A549 (cell line): ENCODE measurements around the gene DUSP1. TPM values are rescaled to one million over a fixed set of nuclear protein-coding genes. Genes with fewer than 3 reads are reported as not detected.

ENCODE experiments used
- ATAC-seq, 2 experiments: fragments of 200-7000 bp in 1 of 2; fragments of >200 bp in 1 of 2; cut with Nextera tagmentation in 1 of 2; cut with Tn5 transposase in 1 of 2; 3 replicates each; pipeline versions ENCODE4 v1.8.0 to v1.9.1; 2018 to 2020; ENCODE audit warnings: mild to moderate bottlenecking in 1 of 2, moderate library complexity in 1 of 2
- CTCF ChIA-PET: fragments of 300-600 bp; sonication (Branson Sonifier 250); formaldehyde crosslinking; extraction: SDS; loops from one replicate; lab custom pipeline; 2021; ENCODE audit warnings: antibody characterized with exemption, inconsistent platforms; lab: Yijun Ruan, JAX
- POLR2A ChIA-PET: fragments of 350-600 bp; formaldehyde crosslinking; extraction: SDS; loops from one replicate; lab custom pipeline; 2021; ENCODE audit warnings: antibody characterized with exemption, inconsistent platforms; lab: Yijun Ruan, JAX
- DNase-seq, 2 experiments: peaks; one replicate each; pipeline versions ENCODE4 v3.0.0 to v3.0.0-alpha.2; 2011 to 2016; ENCODE audit warnings: low read depth in 1 of 2, low spot score in 1 of 2
- FAIRE-seq: peaks from 2 replicates; lab custom pipeline; 2011; peaks lifted over from hg19 to GRCh38; lab: Jason Lieb, UNC
- H3K27ac ChIP-seq, 2 experiments: fragments of >200 bp; sonication (Bioruptor Twin); formaldehyde crosslinking; 3 replicates each; pipeline ENCODE4 v1.5.1; 2016 to 2017
- H3K4me1 ChIP-seq: fragments of >200 bp; sonication (Bioruptor Twin); formaldehyde crosslinking; 3 replicates; pipeline ENCODE4 v1.6.1; 2016
- H3K4me2 ChIP-seq: fragments of >200 bp; sonication (Bioruptor Twin); formaldehyde crosslinking; 3 replicates; pipeline ENCODE4 v1.6.1; 2016
- H3K4me3 ChIP-seq: fragments of >200 bp; sonication (Bioruptor Twin); formaldehyde crosslinking; 3 replicates; pipeline ENCODE4 v1.5.1; 2016
- H3K9me3 ChIP-seq: fragments of >200 bp; sonication (Bioruptor Twin); formaldehyde crosslinking; 3 replicates; pipeline ENCODE4 v1.6.1; 2016
- CHD2 ChIP-seq: fragments of 150-350 bp; IDR thresholded peaks from 2 replicates; pipeline ENCODE4 v1.6.1; 2014; ENCODE audit warnings: low read length; ENCODE audit not compliant: partially characterized antibody
- EP300 ChIP-seq, 2 experiments: fragments of >200 bp; sonication (Bioruptor Twin); formaldehyde crosslinking; IDR thresholded peaks; 2 replicates in 1 of 2; 3 replicates in 1 of 2; pipeline ENCODE4 v1.6.1; 2016 to 2017
- FOSB ChIP-seq: fragments of 250-450 bp; sonication (Bioruptor Pico); IDR thresholded peaks from 2 replicates; pipeline ENCODE4 v1.5.0; 2020; ENCODE audit warnings: mild to moderate bottlenecking, moderate library complexity
- FOSL2 ChIP-seq, 2 experiments: fragments of 450-650 bp in 1 of 2; fragments of >200 bp in 1 of 2; sonication (Bioruptor Twin) in 1 of 2; formaldehyde crosslinking; IDR thresholded peaks; 2 replicates each; pipeline versions ENCODE4 v1.5.0 to v1.6.1; 2016 to 2020; ENCODE audit warnings: mild to moderate bottlenecking in 1 of 2, moderate library complexity in 1 of 2
- GATA3 ChIP-seq: IDR thresholded peaks from 2 replicates; pipeline ENCODE4 v1.6.1; 2012; ENCODE audit warnings: borderline replicate concordance
- HEYL ChIP-seq: fragments of 250-450 bp; sonication (Bioruptor Pico); IDR thresholded peaks from 2 replicates; pipeline ENCODE4 v1.8.0; 2021; ENCODE audit warnings: mild to moderate bottlenecking, moderate library complexity
- HOXB13 ChIP-seq: fragments of 250-450 bp; sonication (Bioruptor Pico); IDR thresholded peaks from 2 replicates; pipeline ENCODE4 v1.5.0; 2020; ENCODE audit warnings: low read depth, mild to moderate bottlenecking, moderate library complexity
- HOXB5 ChIP-seq: fragments of 250-450 bp; sonication (Bioruptor Pico); IDR thresholded peaks from 2 replicates; pipeline ENCODE4 v1.5.0; 2020; ENCODE audit warnings: mild to moderate bottlenecking, moderate library complexity
- JUN ChIP-seq, 2 experiments: fragments of >200 bp; sonication (Bioruptor Twin); formaldehyde crosslinking; IDR thresholded peaks; 2 replicates in 1 of 2; 3 replicates in 1 of 2; pipeline ENCODE4 v1.6.1; 2016 to 2017
- JUNB ChIP-seq: fragments of >200 bp; sonication (Bioruptor Twin); formaldehyde crosslinking; IDR thresholded peaks from 2 replicates; pipeline ENCODE4 v1.6.1; 2016
- KDM5A ChIP-seq: fragments of 200-600 bp; sonication (generic); IDR thresholded peaks from 2 replicates; pipeline ENCODE4 v1.6.1; 2016; ENCODE audit warnings: antibody characterized with exemption, mild to moderate bottlenecking
- MAFK ChIP-seq: fragments of 450-650 bp; IDR thresholded peaks from 2 replicates; pipeline ENCODE4 v1.6.1; 2014; ENCODE audit not compliant: partially characterized antibody
- NPAS2 ChIP-seq: fragments of 250-450 bp; sonication (Bioruptor Pico); IDR thresholded peaks from 2 replicates; pipeline ENCODE4 v1.8.0; 2022; ENCODE audit warnings: mild to moderate bottlenecking, moderate library complexity, borderline replicate concordance
- RAD21 ChIP-seq, 2 experiments: fragments of >200 bp in 1 of 2; sonication (Bioruptor Twin) in 1 of 2; formaldehyde crosslinking in 1 of 2; IDR thresholded peaks in 1 of 2; conservative IDR thresholded peaks in 1 of 2; 2 replicates in 1 of 2; 3 replicates in 1 of 2; pipeline ENCODE4 v1.6.1; 2012 to 2018; ENCODE audit warnings: inconsistent platforms in 1 of 2
- RFX5 ChIP-seq: fragments of 450-650 bp; IDR thresholded peaks from 2 replicates; pipeline ENCODE4 v1.7.1; 2014; ENCODE audit warnings: antibody characterized with exemption, mild to moderate bottlenecking, moderate library complexity
- RNF2 ChIP-seq: fragments of 200-600 bp; sonication (generic); IDR thresholded peaks from 2 replicates; pipeline ENCODE4 v1.6.1; 2016; ENCODE audit warnings: low read depth, mild to moderate bottlenecking, antibody characterized with exemption, moderate library complexity, borderline replicate concordance
- SMC3 ChIP-seq: fragments of >200 bp; sonication (Bioruptor Twin); formaldehyde crosslinking; IDR thresholded peaks from 3 replicates; pipeline ENCODE4 v1.6.1; 2018; ENCODE audit warnings: inconsistent platforms
- TFCP2L1 ChIP-seq: fragments of 250-450 bp; sonication (Bioruptor Pico); IDR thresholded peaks from 2 replicates; pipeline ENCODE4 v1.5.0; 2021; ENCODE audit warnings: mild to moderate bottlenecking
- ZC3H11A ChIP-seq: fragments of 450-650 bp; IDR thresholded peaks from 2 replicates; pipeline ENCODE4 v1.6.1; 2014; ENCODE audit warnings: antibody characterized with exemption, mild to moderate bottlenecking
- ZNF302 ChIP-seq: fragments of 250-450 bp; sonication (Bioruptor Pico); IDR thresholded peaks from 2 replicates; pipeline ENCODE4 v1.9.0; 2021; ENCODE audit warnings: inconsistent platforms, mild to moderate bottlenecking, moderate library complexity
- ZSCAN20 ChIP-seq: fragments of 250-450 bp; sonication (Bioruptor Pico); IDR thresholded peaks from 2 replicates; pipeline ENCODE4 v1.8.0; 2022; ENCODE audit warnings: mild to moderate bottlenecking, moderate library complexity
- WGBS: methylation state at CpG from one replicate; pipeline ENCODE4 v1.1.6; 2017; ENCODE audit errors: missing lambda C conversion rate; 5-methylcytosine and 5-hydroxymethylcytosine counted together
- polyA plus RNA-seq, 4 experiments: library from polyadenylated mRNA; depleted of rRNA in 3 of 4; stranded (reverse); fragments of >200 nt; fragmentation: RNase III in 1 of 4; extraction: RNeasy Plus Mini Kit Qiagen cat#74134 plus additional on column Dnase treatment in 1 of 4; gene quantifications; 2 replicates in 3 of 4; 3 replicates in 1 of 4; pipeline ENCODE4 v1.2.3, GENCODE V29; 2011 to 2017
- TF ChIP-seq, protein P1 (sequence below): fragments of 450-650 bp; IDR thresholded peaks from 2 replicates; pipeline ENCODE4 v1.6.1; 2014; ENCODE audit warnings: antibody characterized with exemption
- TF ChIP-seq, protein P2 (sequence below): fragments of 250-450 bp; sonication (Bioruptor Pico); IDR thresholded peaks from 2 replicates; pipeline ENCODE4 v1.5.0; 2020; ENCODE audit warnings: low read depth, mild to moderate bottlenecking, moderate library complexity
- TF ChIP-seq, protein P3 (sequence below): IDR thresholded peaks from 2 replicates; pipeline ENCODE4 v1.6.1; 2012
- TF ChIP-seq, protein P4 (sequence below): fragments of >200 bp; sonication (Bioruptor Twin); formaldehyde crosslinking; IDR thresholded peaks from 3 replicates; pipeline ENCODE4 v1.5.1; 2016

The DUSP1 gene
- polyA plus RNA-seq, 2 of the 4 experiments (the other 2 are of a cell fraction) = 207 to 594 TPM

DNA sequence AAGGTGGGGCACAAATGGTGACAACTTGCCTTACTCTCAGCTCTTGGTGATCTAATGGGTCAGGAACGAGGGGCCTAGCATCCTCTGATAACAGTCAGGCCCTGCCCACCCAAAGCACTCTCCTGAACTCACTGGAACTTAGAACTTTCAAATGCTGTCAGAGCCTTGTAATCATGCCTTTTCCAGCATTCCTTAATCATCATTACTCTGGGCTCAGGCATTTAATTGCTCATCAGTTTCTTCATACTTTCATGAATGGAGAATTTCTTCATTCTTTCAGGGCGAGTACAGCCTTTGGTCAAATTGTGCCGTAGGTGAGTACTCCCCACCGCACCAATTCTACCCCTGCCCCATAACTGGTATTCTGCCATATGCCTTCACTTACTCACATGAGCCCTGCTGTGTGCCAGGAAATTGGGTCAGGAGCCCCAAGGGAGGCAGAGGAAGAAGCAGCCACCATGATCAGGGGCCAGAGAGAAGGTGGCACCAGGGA lies 30.2 kb upstream of the DUSP1 start:
- ChIA-PET CTCF (interaction anchor here (0.7 to 4.0 kb wide), 2 partner anchors 14 to 30 kb away, joined by 3 to 21 read pairs; partner anchors contain the start of gene DUSP1), POLR2A (interaction anchor here (1.6 to 1.8 kb wide), 2 partner anchors 29 to 31 kb away, joined by 8 to 15 read pairs; partner anchors contain the start of gene DUSP1)
- no peak overlapping the region for H3K4me3 ChIP-seq
- FAIRE-seq (no peak), DNase-seq (peak in 1 of 2 experiments; percentile 61), ATAC-seq (peak; percentile 40 to 48; a peak in 5 of 6 replicates)
- WGBS = 29% methylated on average over 4 of the region's 4 CpGs
- H3K27ac ChIP-seq = peak overlapping the region; percentile 72 to 82
- H3K9me3 ChIP-seq = 0 out of 3 replicates have a peak, but pooled peaks cover 4% of the 10 kb centered on the region
- H3K4me2 ChIP-seq = no peak overlapping the region
- H3K4me1 ChIP-seq = peaks cover 52% of the 10 kb centered on the region
- no peak for TF ChIP-seq SMC3
- TF ChIP-seq, protein P1, sequence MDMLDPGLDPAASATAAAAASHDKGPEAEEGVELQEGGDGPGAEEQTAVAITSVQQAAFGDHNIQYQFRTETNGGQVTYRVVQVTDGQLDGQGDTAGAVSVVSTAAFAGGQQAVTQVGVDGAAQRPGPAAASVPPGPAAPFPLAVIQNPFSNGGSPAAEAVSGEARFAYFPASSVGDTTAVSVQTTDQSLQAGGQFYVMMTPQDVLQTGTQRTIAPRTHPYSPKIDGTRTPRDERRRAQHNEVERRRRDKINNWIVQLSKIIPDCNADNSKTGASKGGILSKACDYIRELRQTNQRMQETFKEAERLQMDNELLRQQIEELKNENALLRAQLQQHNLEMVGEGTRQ = no peak
- TF ChIP-seq EP300 (IDR thresholded peaks at IDR 0.05) = peak in 1 of 2 experiments; percentile 36; a peak in 1 of 5 replicates
- 0 out of 2 replicates have a peak, but pooled peaks have one; percentile 16 for TF ChIP-seq JUNB
- TF ChIP-seq RNF2 = no peak
- TF ChIP-seq NPAS2 (CRISPR knock-in tag) = no peak
- no peak for TF ChIP-seq FOSL2 (IDR thresholded peaks at IDR 0.05)
- peak; percentile 65 for TF ChIP-seq FOSL2 (CRISPR knock-in tag; IDR thresholded peaks at IDR 0.05)
- TF ChIP-seq HOXB13 (CRISPR knock-in tag) = no peak

DNA sequence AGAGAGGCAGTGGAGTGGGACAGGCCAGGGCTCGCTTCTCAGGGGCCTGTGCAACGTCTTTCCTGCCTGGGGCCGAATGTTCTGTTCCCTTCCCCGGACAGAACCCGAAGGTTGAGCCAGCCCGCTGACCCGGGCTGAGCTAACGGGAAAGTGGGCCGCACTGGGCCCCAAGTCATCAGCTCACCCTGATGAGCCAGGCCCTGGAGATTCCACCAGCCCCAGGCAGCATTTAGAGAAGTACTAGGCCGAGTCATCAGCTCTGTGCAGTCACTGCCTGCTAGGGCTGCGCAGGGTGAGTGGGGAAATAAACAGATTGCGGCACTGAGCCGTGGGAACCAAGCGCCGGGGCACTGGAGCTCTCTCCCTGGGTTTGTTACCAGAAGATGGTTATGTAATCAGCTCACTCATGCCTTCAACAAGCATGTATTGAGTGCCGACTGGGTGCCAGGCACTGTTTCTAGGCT lies 29.1 kb upstream of the DUSP1 start:
- POLR2A ChIA-PET = interaction anchor here (1.6 to 1.8 kb wide), 2 partner anchors 28 to 30 kb away, joined by 8 to 15 read pairs; partner anchors contain the start of gene DUSP1
- peak in 1 of 2 experiments; percentile 72 for DNase-seq
- WGBS = 86% methylated on average over 16 of the region's 16 CpGs
- H3K9me3 ChIP-seq = 0 out of 3 replicates have a peak, but pooled peaks cover 4% of the 10 kb centered on the region
- H3K4me1 ChIP-seq = peaks cover 58% of the 10 kb centered on the region
- TF ChIP-seq SMC3 = no peak
- TF ChIP-seq FOSL2 (IDR thresholded peaks at IDR 0.05) = no peak
- TF ChIP-seq FOSL2 (CRISPR knock-in tag; IDR thresholded peaks at IDR 0.05) = peak; percentile 72
- TF ChIP-seq HOXB5 = 0 out of 2 replicates have a peak, but pooled peaks have one; percentile 24
- TF ChIP-seq, protein P2, sequence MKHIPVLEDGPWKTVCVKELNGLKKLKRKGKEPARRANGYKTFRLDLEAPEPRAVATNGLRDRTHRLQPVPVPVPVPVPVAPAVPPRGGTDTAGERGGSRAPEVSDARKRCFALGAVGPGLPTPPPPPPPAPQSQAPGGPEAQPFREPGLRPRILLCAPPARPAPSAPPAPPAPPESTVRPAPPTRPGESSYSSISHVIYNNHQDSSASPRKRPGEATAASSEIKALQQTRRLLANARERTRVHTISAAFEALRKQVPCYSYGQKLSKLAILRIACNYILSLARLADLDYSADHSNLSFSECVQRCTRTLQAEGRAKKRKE = peak; percentile 42; the same call in 1 of the 2 replicates
- no peak for TF ChIP-seq MAFK
- no peak for TF ChIP-seq CHD2
- no peak for TF ChIP-seq RNF2
- TF ChIP-seq ZNF302 (CRISPR knock-in tag) = no peak
- TF ChIP-seq ZSCAN20 (CRISPR knock-in tag) = no peak
- no peak for TF ChIP-seq FOSB
- no peak for TF ChIP-seq TFCP2L1 (CRISPR knock-in tag)
- no peak for TF ChIP-seq HEYL (CRISPR knock-in tag)
- TF ChIP-seq KDM5A = no peak
- TF ChIP-seq ZC3H11A = no peak
- no peak for TF ChIP-seq GATA3
- TF ChIP-seq, protein P3, sequence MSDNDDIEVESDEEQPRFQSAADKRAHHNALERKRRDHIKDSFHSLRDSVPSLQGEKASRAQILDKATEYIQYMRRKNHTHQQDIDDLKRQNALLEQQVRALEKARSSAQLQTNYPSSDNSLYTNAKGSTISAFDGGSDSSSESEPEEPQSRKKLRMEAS = no peak
- no peak for TF ChIP-seq JUN (IDR thresholded peaks at IDR 0.05)
- TF ChIP-seq EP300 (IDR thresholded peaks at IDR 0.05) = no peak
- TF ChIP-seq, protein P4, sequence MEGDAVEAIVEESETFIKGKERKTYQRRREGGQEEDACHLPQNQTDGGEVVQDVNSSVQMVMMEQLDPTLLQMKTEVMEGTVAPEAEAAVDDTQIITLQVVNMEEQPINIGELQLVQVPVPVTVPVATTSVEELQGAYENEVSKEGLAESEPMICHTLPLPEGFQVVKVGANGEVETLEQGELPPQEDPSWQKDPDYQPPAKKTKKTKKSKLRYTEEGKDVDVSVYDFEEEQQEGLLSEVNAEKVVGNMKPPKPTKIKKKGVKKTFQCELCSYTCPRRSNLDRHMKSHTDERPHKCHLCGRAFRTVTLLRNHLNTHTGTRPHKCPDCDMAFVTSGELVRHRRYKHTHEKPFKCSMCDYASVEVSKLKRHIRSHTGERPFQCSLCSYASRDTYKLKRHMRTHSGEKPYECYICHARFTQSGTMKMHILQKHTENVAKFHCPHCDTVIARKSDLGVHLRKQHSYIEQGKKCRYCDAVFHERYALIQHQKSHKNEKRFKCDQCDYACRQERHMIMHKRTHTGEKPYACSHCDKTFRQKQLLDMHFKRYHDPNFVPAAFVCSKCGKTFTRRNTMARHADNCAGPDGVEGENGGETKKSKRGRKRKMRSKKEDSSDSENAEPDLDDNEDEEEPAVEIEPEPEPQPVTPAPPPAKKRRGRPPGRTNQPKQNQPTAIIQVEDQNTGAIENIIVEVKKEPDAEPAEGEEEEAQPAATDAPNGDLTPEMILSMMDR = no peak
- TF ChIP-seq RFX5 = no peak
- TF ChIP-seq RAD21 (conservative IDR thresholded peaks at IDR 0.05 in 1 of 2, IDR thresholded peaks at IDR 0.05 in 1 of 2) = no peak
- TF ChIP-seq, all 56 proteins: peak for 3
- H3K4me2 ChIP-seq = 0 out of 3 replicates have a peak overlapping the region, but pooled peaks have one; percentile 7
- CTCF ChIA-PET = interaction anchor here (0.6 to 4.0 kb wide), 5 partner anchors 9 to 133 kb away, joined by 3 to 21 read pairs (median 4); partner anchors contain the start of gene DUSP1
- no peak overlapping the region for H3K4me3 ChIP-seq
- peak; percentile 64 to 71 for ATAC-seq
- peak overlapping the region; percentile 72 to 82; a peak in 5 of 6 replicates for H3K27ac ChIP-seq
- no peak for FAIRE-seq
